Ishikawa (cell line): ENCODE results near the gene ISCA2.

Experiments used
- FOXM1 ChIP-seq: IDR thresholded peaks from 2 replicates; pipeline ENCODE4 v1.6.1; 2012; ENCODE audit warnings: low read depth, borderline replicate concordance
- MAX ChIP-seq: IDR thresholded peaks from 2 replicates; pipeline ENCODE4 v1.6.1; 2012
- RAD21 ChIP-seq: IDR thresholded peaks from 2 replicates; pipeline ENCODE4 v1.6.1; 2012; ENCODE audit warnings: low read depth
- REST ChIP-seq: IDR thresholded peaks from 2 replicates; pipeline ENCODE4 v1.6.1; 2012; ENCODE audit warnings: low read depth, mild to moderate bottlenecking
- USF1 ChIP-seq: IDR thresholded peaks from 2 replicates; pipeline ENCODE4 v1.6.1; 2012

- TF ChIP-seq USF1 (no peak), RAD21 (no peak), REST (no peak), MAX (no peak), FOXM1 (no peak)
Observed at GRCh38 chr14:74507085-74507484, 13.5 kb downstream of the ISCA2 start.
